ENCODE data around the gene G6PD.

DNA sequence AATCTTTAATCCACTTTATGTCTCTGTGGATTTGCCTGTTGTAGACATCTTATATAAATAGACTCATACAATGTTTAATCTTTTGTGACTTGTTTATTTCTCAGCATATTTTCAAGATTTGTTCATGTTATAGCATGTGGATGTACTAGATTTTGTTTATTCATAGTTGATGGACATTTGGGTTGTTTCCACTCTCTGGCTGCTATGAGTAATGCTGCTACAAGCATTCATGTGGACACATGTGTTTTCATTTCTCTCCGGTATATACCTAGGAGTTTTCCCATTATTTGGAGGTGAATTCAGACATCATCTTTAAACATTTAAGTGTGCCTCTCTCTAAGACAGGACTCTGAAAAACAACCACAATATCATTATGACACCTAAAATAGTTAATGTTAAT is 3.1 kb upstream of the G6PD start:
- TF ChIP-seq, protein P1, sequence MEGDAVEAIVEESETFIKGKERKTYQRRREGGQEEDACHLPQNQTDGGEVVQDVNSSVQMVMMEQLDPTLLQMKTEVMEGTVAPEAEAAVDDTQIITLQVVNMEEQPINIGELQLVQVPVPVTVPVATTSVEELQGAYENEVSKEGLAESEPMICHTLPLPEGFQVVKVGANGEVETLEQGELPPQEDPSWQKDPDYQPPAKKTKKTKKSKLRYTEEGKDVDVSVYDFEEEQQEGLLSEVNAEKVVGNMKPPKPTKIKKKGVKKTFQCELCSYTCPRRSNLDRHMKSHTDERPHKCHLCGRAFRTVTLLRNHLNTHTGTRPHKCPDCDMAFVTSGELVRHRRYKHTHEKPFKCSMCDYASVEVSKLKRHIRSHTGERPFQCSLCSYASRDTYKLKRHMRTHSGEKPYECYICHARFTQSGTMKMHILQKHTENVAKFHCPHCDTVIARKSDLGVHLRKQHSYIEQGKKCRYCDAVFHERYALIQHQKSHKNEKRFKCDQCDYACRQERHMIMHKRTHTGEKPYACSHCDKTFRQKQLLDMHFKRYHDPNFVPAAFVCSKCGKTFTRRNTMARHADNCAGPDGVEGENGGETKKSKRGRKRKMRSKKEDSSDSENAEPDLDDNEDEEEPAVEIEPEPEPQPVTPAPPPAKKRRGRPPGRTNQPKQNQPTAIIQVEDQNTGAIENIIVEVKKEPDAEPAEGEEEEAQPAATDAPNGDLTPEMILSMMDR (IDR thresholded peaks at IDR 0.05), result no peak
- TF ChIP-seq POLR2A (IDR thresholded peaks at IDR 0.05), result no peak

Data from upper lobe of left lung (tissue), 4 donors.